SIG-M5 treated with dmso at 0.1 percent for 504 hours (cell line): ENCODE measurements around the gene MYO1E.
"Not testable (repeated sequence)": the region's sequence is repeated elsewhere in the genome, so short reads cannot be mapped to it uniquely, and the experiment has no call there.

Experiments used
- DNase-seq: peaks from one replicate; lab custom pipeline; 2025; ENCODE audit not compliant: unreplicated experiment; lab: John Stamatoyannopoulos, UW

The MYO1E gene

GRCh38 chr15:59172289-59172901, 200.3 kb downstream of the MYO1E start:
- no peak for DNase-seq

GRCh38 chr15:59171067-59171397, 201.6 kb downstream of the MYO1E start:
- no peak for DNase-seq

GRCh38 chr15:59170295-59171066, 202.2 kb downstream of the MYO1E start:
- no peak for DNase-seq

- DNase-seq: no peak
Observed at GRCh38 chr15:59169251-59169708, 203.4 kb downstream of the MYO1E start.

- DNase-seq: no peak
Observed at GRCh38 chr15:59168536-59168935, 204.1 kb downstream of the MYO1E start.

GRCh38 chr15:59166601-59167265, 205.9 kb downstream of the MYO1E start:
- DNase-seq: no peak

GRCh38 chr15:59166166-59166565, 206.5 kb downstream of the MYO1E start:
- DNase-seq: no peak

- peak; percentile 24 for DNase-seq
Observed at GRCh38 chr15:59165726-59166125, 206.9 kb downstream of the MYO1E start.

- DNase-seq: not testable (repeated sequence)
Observed at GRCh38 chr15:59162080-59162479, 210.6 kb downstream of the MYO1E start.

GRCh38 chr15:59160880-59161593, 211.6 kb downstream of the MYO1E start:
- DNase-seq: no peak

GRCh38 chr15:59159210-59159609, 213.5 kb downstream of the MYO1E start:
- no peak for DNase-seq

- peak; percentile 5 for DNase-seq
Observed at GRCh38 chr15:59158701-59159034, 214.0 kb downstream of the MYO1E start.

- DNase-seq: no peak
Observed at GRCh38 chr15:59157840-59158700, 214.6 kb downstream of the MYO1E start.

GRCh38 chr15:59157396-59157795, 215.3 kb downstream of the MYO1E start:
- no peak for DNase-seq

GRCh38 chr15:59155431-59155830, 217.2 kb downstream of the MYO1E start:
- DNase-seq: no peak

- DNase-seq: no peak
Observed at GRCh38 chr15:59154243-59154642, 218.4 kb downstream of the MYO1E start.

- DNase-seq: no peak
Observed at GRCh38 chr15:59153466-59153865, 219.2 kb downstream of the MYO1E start.

- DNase-seq: no peak
Observed at GRCh38 chr15:59152694-59153450, 219.8 kb downstream of the MYO1E start.

- no peak for DNase-seq
Observed at GRCh38 chr15:59150185-59150584, 222.5 kb downstream of the MYO1E start.
